Measurements from ENCODE around the gene ACTA2. TPM values are rescaled to one million over a fixed set of nuclear protein-coding genes. Genes with fewer than 3 reads are reported as not detected.
A peak's percentile ranks its signal among the peaks of the same experiment; 100 is the strongest.

The ACTA2 gene
- total RNA-seq, 1 experiment from 2014 or later, result 2.4 TPM

GRCh38 chr10:88931548-88931947 lies 21.0 kb downstream of the ACTA2 start:
- no peak for TF ChIP-seq CTCF (conservative IDR thresholded peaks at IDR 0.05)
- Histone ChIP-seq H3K18ac (ENCODE audit: insufficient read length, low read depth, low read length) (no peak overlapping the region), H3K4ac (ENCODE audit: low read depth, low read length) (no peak overlapping the region), H2BK15ac (ENCODE audit: low read depth, low read length) (no peak overlapping the region), H3K56ac (ENCODE audit: insufficient read length, low read depth, low read length) (no peak overlapping the region), H3K4me2 (ENCODE audit: insufficient read depth, insufficient read length, low read length) (no peak overlapping the region), H3K23me2 (ENCODE audit: insufficient read length, low read depth, low read length, poor library complexity, severe bottlenecking) (no peaks in the 10 kb centered on the region), H4K8ac (replicated peaks; ENCODE audit: insufficient read length, low read depth, low read length) (no peak overlapping the region), H2AFZ (ENCODE audit: low read length) (no peak overlapping the region), H4K5ac (ENCODE audit: insufficient read length, low read depth, low read length) (no peak overlapping the region), H2BK120ac (ENCODE audit: low read depth, low read length, poor library complexity, severe bottlenecking) (no peak overlapping the region), H3K79me2 (ENCODE audit: insufficient read depth, low read length) (no peaks in the 10 kb centered on the region), H3K79me1 (ENCODE audit: insufficient read depth, low read depth, low read length, poor library complexity, severe bottlenecking) (no peaks in the 10 kb centered on the region), H4K91ac (ENCODE audit: insufficient read length, low read depth, low read length) (no peak overlapping the region), H3K9ac (ENCODE audit: extremely low read depth, insufficient read length, low read length) (no peak overlapping the region), H3T11ph (ENCODE audit: low read length) (no peak overlapping the region), H3K23ac (ENCODE audit: insufficient read length, low read depth, low read length) (no peak overlapping the region), H2BK20ac (ENCODE audit: low read depth, low read length, poor library complexity, severe bottlenecking) (no peak overlapping the region), H3K9me3 (ENCODE audit: control insufficient read depth, low read depth, low read length) (no peaks in the 10 kb centered on the region), H3K27ac (ENCODE audit: insufficient read length, low read depth, low read length) (no peak overlapping the region), H2BK5ac (ENCODE audit: insufficient read length, low read length) (no peak overlapping the region), H4K20me1 (ENCODE audit: control insufficient read depth, insufficient read depth, insufficient read length) (no peaks in the 10 kb centered on the region), H2BK12ac (ENCODE audit: insufficient read length, low read depth, low read length) (no peak overlapping the region), H3K14ac (ENCODE audit: insufficient read depth, low read length) (no peak overlapping the region), H3K27me3 (ENCODE audit: insufficient read depth, low read length) (no peaks in the 10 kb centered on the region), H2AK5ac (ENCODE audit: insufficient read length, low read length) (no peak overlapping the region), H3K4me1 (ENCODE audit: insufficient read depth, low read length) (no peaks in the 10 kb centered on the region; the same call in 1 of the 2 replicates)
- H3K4me1 Mint-ChIP-seq, result peaks cover 13 to 20% of the 10 kb centered on the region in 2 experiments
- no peak overlapping the region for H3K4me3 Mint-ChIP-seq
- H3K36me3 Mint-ChIP-seq (ENCODE audit: insufficient read depth in 1 of 3, low read depth in 3 of 3), result no peaks in the 10 kb centered on the region
- H3K9me3 Mint-ChIP-seq, result no peaks in the 10 kb centered on the region
- DNase-seq, result no peak
- H3K27ac Mint-ChIP-seq, result peak overlapping the region in 1 of 3 experiments; percentile 34; a peak in 1 of 7 replicates
- H3K27me3 Mint-ChIP-seq (ENCODE audit: low read depth), result no peaks in the 10 kb centered on the region
- no CpG with 5 or more reads among the region's 1 CpG for WGBS (ENCODE audit: extremely low coverage, insufficient read length, low lambda C conversion rate)
